Activated T-cell treated with anti-CD3 and anti-CD28 coated beads, Interleukin-2, amount 50 U/mL, for 72 hours (primary cell): ENCODE data around the gene HBD. TPM values are rescaled to one million over a fixed set of nuclear protein-coding genes. Genes with fewer than 3 reads are reported as not detected.
"Not testable (repeated sequence)": the region's sequence is repeated elsewhere in the genome, so short reads cannot be mapped to it uniquely, and the experiment has no call there.

ENCODE experiments used
- ATAC-seq, 2 donors: fragments of 150-1000 bp; cut with Tn5 transposase; replicated peaks in 1 of 2; 2 replicates each; pipeline ENCODE4 v1.10.0; 2021; ENCODE audit warnings: moderate library complexity in 2 of 2, mild to moderate bottlenecking in 1 of 2
- DNase-seq, 2 donors: peaks; one replicate each; pipeline ENCODE4 v3.0.0; 2021 to 2022; ENCODE audit warnings: mixed read lengths in 1 of 2
- H3K27ac Mint-ChIP-seq: one replicate; pipeline ENCODE4 v1.8.0; 2022; ENCODE audit warnings: mild to moderate bottlenecking, moderate library complexity, mixed read lengths
- H3K27me3 Mint-ChIP-seq: one replicate; pipeline ENCODE4 v1.8.0; 2022; ENCODE audit warnings: low read depth, mixed read lengths
- H3K36me3 Mint-ChIP-seq, 2 donors: one replicate each; pipeline ENCODE4 v1.8.0; 2022; ENCODE audit warnings: mixed read lengths in 2 of 2, mild to moderate bottlenecking in 1 of 2; ENCODE audit not compliant: insufficient read depth in 2 of 2
- H3K4me1 Mint-ChIP-seq: one replicate; pipeline ENCODE4 v1.8.0; 2022; ENCODE audit warnings: low read depth, mixed read lengths
- H3K4me3 Mint-ChIP-seq, 2 donors: one replicate each; pipeline ENCODE4 v1.8.0; 2022; ENCODE audit warnings: mild to moderate bottlenecking in 2 of 2, mixed read lengths in 2 of 2, moderate library complexity in 2 of 2
- H3K9me3 Mint-ChIP-seq, 2 donors: one replicate each; pipeline ENCODE4 v1.8.0; 2022; ENCODE audit warnings: mixed read lengths in 2 of 2
- total RNA-seq, 2 donors: library from RNA; stranded (reverse); gene quantifications; one replicate each; pipeline ENCODE4 v1.2.3, GENCODE V29; 2022

Gene HBD
- total RNA-seq, 2 donors from 2014 or later: 0.46 TPM; not detected in 1

DNA sequence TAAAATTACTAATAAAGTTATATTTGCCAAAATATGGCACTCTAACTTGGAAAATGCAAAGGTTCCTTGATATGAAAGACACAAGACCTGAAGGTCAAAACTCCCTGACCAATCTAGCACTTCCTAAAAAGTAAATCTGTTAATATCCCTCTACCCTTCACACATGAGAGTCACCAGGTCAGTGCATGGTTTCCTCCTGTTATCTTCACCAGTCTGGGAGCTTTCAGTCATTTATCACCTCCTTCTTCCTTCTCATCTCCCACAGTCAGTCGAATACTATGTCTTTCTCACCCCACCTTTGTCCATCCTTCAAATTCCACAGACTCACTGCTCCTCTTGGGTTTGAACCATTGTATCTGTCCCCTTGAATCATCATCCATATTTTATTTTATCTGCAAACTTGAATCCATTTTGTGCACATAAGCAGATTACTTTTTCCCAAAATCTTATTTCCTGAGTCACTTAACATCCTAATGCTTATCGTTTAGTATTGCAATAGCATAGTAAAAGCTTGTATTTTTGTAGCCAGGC lies 32.8 kb upstream of the HBD start:
- Mint-ChIP-seq H3K9me3 (peaks cover 0 to 1% of the 10 kb centered on the region in 2 donors), H3K4me3 (no peak overlapping the region), H3K4me1 (no peaks in the 10 kb centered on the region), H3K27ac (no peak overlapping the region), H3K27me3 (peaks cover 7% of the 10 kb centered on the region), H3K36me3 (no peaks in the 10 kb centered on the region)
- no peak for ATAC-seq
- DNase-seq: no peak

DNA sequence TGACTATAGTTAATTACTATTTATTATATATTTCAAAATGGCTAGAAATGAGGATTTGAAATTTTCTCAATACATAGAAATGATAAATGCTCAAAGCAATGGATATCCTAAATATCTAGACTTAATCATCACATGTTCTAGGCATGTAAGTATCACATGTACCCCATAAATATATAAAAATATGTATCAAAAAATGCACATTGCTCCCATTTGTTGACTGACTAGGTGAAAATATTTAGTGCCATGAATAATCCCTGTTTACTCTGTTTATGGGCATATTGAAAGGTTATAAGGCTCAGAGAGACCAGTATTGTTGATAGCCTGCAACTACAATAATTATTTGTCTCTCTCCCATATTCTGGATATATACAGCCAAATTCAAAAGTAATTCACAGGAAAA lies 32.3 kb upstream of the HBD start:
- H3K27ac Mint-ChIP-seq: no peak overlapping the region
- no peaks in the 10 kb centered on the region for H3K4me1 Mint-ChIP-seq
- H3K4me3 Mint-ChIP-seq: no peak overlapping the region
- DNase-seq: no peak
- H3K36me3 Mint-ChIP-seq: no peaks in the 10 kb centered on the region
- peaks cover 5% of the 10 kb centered on the region for H3K27me3 Mint-ChIP-seq
- H3K9me3 Mint-ChIP-seq: peaks cover 0 to 2% of the 10 kb centered on the region in 2 donors
- no peak for ATAC-seq

- no peaks in the 10 kb centered on the region for H3K36me3 Mint-ChIP-seq
- no peak overlapping the region for H3K27ac Mint-ChIP-seq
- H3K9me3 Mint-ChIP-seq: peaks cover 0 to 2% of the 10 kb centered on the region in 2 donors
- no peaks in the 10 kb centered on the region for H3K4me1 Mint-ChIP-seq
- no peaks in the 10 kb centered on the region for H3K27me3 Mint-ChIP-seq
- H3K4me3 Mint-ChIP-seq: no peak overlapping the region
- no peak for DNase-seq
- ATAC-seq: no peak
Observed at GRCh38 chr11:5265832-5266231, 31.5 kb upstream of the HBD start.

- H3K9me3 Mint-ChIP-seq: peaks cover 1 to 4% of the 10 kb centered on the region in 2 donors
- no peaks in the 10 kb centered on the region for H3K4me1 Mint-ChIP-seq
- no peaks in the 10 kb centered on the region for H3K27me3 Mint-ChIP-seq
- no peaks in the 10 kb centered on the region for H3K36me3 Mint-ChIP-seq
- no peak for ATAC-seq
- H3K27ac Mint-ChIP-seq: no peak overlapping the region
- H3K4me3 Mint-ChIP-seq: no peak overlapping the region
- DNase-seq: no peak
Observed at GRCh38 chr11:5258543-5259262, 24.4 kb upstream of the HBD start.

- Mint-ChIP-seq H3K36me3 (no peaks in the 10 kb centered on the region), H3K4me3 (no peak overlapping the region), H3K27ac (no peak overlapping the region), H3K27me3 (no peaks in the 10 kb centered on the region), H3K4me1 (no peaks in the 10 kb centered on the region), H3K9me3 (peaks cover 1 to 4% of the 10 kb centered on the region in 2 donors)
- ATAC-seq (no peak), DNase-seq (no peak)
Observed at GRCh38 chr11:5257296-5257695, 23.0 kb upstream of the HBD start.

DNA sequence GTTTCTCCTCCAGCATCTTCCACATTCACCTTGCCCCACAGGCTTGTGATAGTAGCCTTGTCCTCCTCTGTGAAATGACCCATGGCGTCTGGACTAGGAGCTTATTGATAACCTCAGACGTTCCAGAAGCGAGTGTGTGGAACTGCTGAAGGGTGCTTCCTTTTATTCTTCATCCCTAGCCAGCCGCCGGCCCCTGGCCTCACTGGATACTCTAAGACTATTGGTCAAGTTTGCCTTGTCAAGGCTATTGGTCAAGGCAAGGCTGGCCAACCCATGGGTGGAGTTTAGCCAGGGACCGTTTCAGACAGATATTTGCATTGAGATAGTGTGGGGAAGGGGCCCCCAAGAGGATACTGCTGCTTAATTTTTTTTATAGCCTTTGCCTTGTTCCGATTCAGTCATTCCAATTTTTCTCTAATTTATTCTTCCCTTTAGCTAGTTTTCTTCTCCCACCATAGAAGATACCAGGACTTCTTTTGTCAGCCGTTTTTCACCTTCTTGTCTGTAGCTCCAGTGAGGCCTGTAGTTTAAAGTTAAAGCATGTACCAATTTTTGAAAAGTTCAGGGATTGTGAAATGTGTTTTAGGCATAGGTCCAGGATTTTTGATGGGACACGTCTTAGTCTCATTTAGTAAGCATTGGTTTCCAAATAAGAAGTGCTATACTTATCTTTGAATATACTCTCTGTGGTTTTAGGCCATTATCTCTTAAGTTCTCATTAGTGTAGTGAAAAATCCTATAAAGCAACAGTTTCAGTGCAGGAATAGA lies 20.5 kb upstream of the HBD start, which contains the start of gene HBG2:
Gene HBG2 (minus strand): TSS at position 136 of the 768 bp plus-strand sequence. CDS start 53 bp downstream, at position 83.
- not testable (repeated sequence) for H3K4me3 Mint-ChIP-seq, DNase-seq, ATAC-seq, H3K4me1 Mint-ChIP-seq, H3K27me3 Mint-ChIP-seq, H3K27ac Mint-ChIP-seq, H3K36me3 Mint-ChIP-seq, H3K9me3 Mint-ChIP-seq

- not testable (repeated sequence) for H3K27me3 Mint-ChIP-seq, H3K36me3 Mint-ChIP-seq, H3K4me1 Mint-ChIP-seq, H3K9me3 Mint-ChIP-seq, DNase-seq, ATAC-seq, H3K4me3 Mint-ChIP-seq, H3K27ac Mint-ChIP-seq
Observed at GRCh38 chr11:5254023-5254422, 19.7 kb upstream of the HBD start.

GRCh38 chr11:5253440-5253839 lies 19.2 kb upstream of the HBD start:
- H3K9me3 Mint-ChIP-seq, DNase-seq, H3K36me3 Mint-ChIP-seq, H3K4me1 Mint-ChIP-seq, H3K27me3 Mint-ChIP-seq, ATAC-seq, H3K27ac Mint-ChIP-seq, H3K4me3 Mint-ChIP-seq: not testable (repeated sequence)

GRCh38 chr11:5252919-5253265 lies 18.6 kb upstream of the HBD start:
- H3K36me3 Mint-ChIP-seq: no peaks in the 10 kb centered on the region
- no peak overlapping the region for H3K27ac Mint-ChIP-seq
- peaks cover 0 to 1% of the 10 kb centered on the region in 2 donors for H3K9me3 Mint-ChIP-seq
- DNase-seq (no peak), ATAC-seq (no peak)
- H3K4me1 Mint-ChIP-seq: no peaks in the 10 kb centered on the region
- no peaks in the 10 kb centered on the region for H3K27me3 Mint-ChIP-seq
- no peak overlapping the region for H3K4me3 Mint-ChIP-seq

DNA sequence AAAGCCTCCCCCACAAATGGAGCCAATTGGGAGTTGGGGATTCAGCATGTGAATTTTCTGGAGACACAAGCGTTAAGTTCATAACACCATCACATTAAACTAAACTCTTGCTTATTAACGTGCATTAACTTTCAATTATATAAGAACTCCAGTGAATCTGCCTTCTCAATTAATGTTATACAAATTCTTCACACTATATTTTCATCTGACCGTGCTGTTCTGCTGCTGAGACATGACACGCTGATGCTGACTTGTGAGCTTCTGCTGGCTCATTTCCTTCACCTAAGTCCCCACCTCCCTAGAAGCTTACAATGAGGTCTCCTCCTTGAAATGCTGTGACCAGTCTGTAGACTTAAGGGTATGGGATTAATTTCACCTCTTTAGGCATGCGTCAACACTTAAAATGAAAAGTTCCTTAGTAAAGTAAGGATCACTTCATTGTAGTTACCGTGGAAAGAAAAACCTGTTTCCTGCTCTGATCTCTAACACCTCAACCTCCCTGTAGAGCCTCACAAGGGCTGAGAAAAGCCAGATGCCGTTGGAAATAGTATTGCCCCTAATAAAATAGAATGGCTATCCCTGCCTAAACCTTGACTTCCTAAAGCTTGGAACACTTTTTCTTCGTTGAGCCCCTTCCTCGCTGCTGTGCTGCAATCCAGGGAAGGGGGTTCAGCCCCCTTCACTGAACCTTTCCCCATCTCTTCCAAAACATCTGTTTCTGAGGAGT lies 18.1 kb upstream of the HBD start:
- no peak for ATAC-seq
- DNase-seq: no peak
- Mint-ChIP-seq H3K27me3 (no peaks in the 10 kb centered on the region), H3K4me3 (no peak overlapping the region), H3K27ac (no peak overlapping the region), H3K4me1 (no peaks in the 10 kb centered on the region), H3K9me3 (no peaks in the 10 kb centered on the region), H3K36me3 (no peaks in the 10 kb centered on the region)

DNA sequence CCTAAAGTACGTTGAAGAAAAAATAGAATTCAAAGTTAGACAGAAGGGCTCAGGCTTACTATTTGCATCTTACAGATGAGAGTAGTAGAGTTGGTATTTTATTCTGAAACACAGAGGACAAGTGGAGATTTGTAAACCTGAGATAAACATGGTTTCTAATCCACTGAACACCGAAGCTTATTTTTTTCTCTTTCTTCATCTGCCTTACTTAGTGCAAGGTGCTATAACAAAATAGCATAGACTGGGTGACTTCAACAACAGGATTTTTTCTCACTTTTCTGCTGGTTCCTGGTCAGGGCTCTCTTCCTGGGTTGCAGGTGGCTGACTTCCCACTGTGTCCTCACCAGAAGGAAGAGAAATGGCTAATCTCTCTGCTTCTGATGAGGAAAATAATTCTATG lies 17.5 kb upstream of the HBD start:
- ATAC-seq (no peak), DNase-seq (no peak)
- Mint-ChIP-seq H3K27ac (no peak overlapping the region), H3K27me3 (no peaks in the 10 kb centered on the region), H3K9me3 (no peaks in the 10 kb centered on the region), H3K4me1 (no peaks in the 10 kb centered on the region), H3K36me3 (no peaks in the 10 kb centered on the region), H3K4me3 (no peak overlapping the region)

DNA sequence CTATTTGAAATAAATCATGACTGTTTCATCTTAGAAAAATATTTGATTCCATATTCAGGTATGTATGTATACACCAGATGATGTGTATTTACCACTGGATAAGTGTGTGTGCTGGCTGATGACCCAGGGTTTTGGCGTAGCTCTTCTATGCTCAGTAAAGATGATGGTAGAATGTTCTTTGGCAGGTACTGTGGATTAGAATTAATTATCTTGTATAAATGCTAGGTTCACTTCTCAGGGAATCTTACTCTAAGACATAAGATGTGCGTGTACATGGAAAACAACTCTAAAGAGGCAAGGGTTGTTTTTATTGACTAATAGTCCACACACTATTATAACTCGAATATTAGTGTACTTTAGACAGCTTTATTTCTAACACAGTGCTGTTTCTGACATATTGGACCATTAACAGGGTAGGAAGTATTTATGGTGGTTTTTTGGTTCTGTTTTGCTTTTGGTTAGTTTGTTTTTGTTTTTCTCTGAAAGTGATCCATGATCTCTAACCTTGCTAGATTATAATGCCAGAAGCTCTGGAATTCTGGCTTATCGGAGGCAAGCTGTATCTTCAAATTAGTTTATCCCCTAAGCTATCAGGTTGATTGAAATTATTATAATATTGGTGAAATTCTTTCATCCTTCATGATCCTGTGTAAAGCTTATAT lies 16.4 kb upstream of the HBD start:
- no peaks in the 10 kb centered on the region for H3K36me3 Mint-ChIP-seq
- no peak for ATAC-seq
- H3K27ac Mint-ChIP-seq: no peak overlapping the region
- no peak for DNase-seq
- H3K27me3 Mint-ChIP-seq: no peaks in the 10 kb centered on the region
- no peak overlapping the region for H3K4me3 Mint-ChIP-seq
- H3K9me3 Mint-ChIP-seq: no peaks in the 10 kb centered on the region
- H3K4me1 Mint-ChIP-seq: no peaks in the 10 kb centered on the region
